Heart left ventricle (tissue), 16 donors: ENCODE measurements around the gene RBMS1. TPM values are rescaled to one million over a fixed set of nuclear protein-coding genes. Genes with fewer than 3 reads are reported as not detected.

Experiments used
- ATAC-seq, 4 donors: fragments of 200-7000 bp; cut with Tn5 transposase; one replicate each; pipeline ENCODE4 v1.9.1; 2020 to 2022; ENCODE audit warnings: moderate library complexity in 4 of 4, mild to moderate bottlenecking in 3 of 4, moderate number of reproducible peaks in 1 of 4
- DNase-seq, 5 donors: peaks; one replicate each; pipeline ENCODE4 v3.0.0-alpha.2; 2020
- H3K27ac ChIP-seq, 12 donors: fragments of 200-600 bp; sonication (generic) in 4 of 12; one replicate each; pipeline versions ENCODE4 v1.5.0 to v1.8.0; 2016 to 2022; ENCODE audit warnings: mild to moderate bottlenecking in 2 of 12
- H3K27me3 ChIP-seq, 9 donors: fragments of 200-600 bp; sonication (generic) in 2 of 9; one replicate each; pipeline versions ENCODE4 v1.5.1 to v1.8.0; 2016 to 2022; ENCODE audit warnings: mild to moderate bottlenecking in 3 of 9
- H3K36me3 ChIP-seq, 9 donors: fragments of 200-600 bp; sonication (generic) in 2 of 9; one replicate each; pipeline versions ENCODE4 v1.5.0 to v1.8.0; 2018 to 2022; ENCODE audit warnings: mild to moderate bottlenecking in 2 of 9
- H3K4me1 ChIP-seq, 12 donors: fragments of 200-600 bp; sonication (generic) in 4 of 12; one replicate each; pipeline versions ENCODE4 v1.5.0 to v1.8.0; 2016 to 2022; ENCODE audit warnings: mild to moderate bottlenecking in 3 of 12
- H3K4me3 ChIP-seq, 12 donors: fragments of 200-600 bp; sonication (generic) in 4 of 12; one replicate each; pipeline versions ENCODE4 v1.5.0 to v1.8.0; 2017 to 2022; ENCODE audit warnings: mild to moderate bottlenecking in 9 of 12, moderate library complexity in 4 of 12
- H3K9me3 ChIP-seq, 12 donors: fragments of 200-600 bp; sonication (generic) in 4 of 12; one replicate each; pipeline versions ENCODE4 v1.5.0 to v1.8.0; 2016 to 2022; ENCODE audit warnings: mild to moderate bottlenecking in 1 of 12
- POLR2A ChIP-seq, 2 donors: fragments of 450-650 bp; IDR thresholded peaks; one replicate each; pipeline ENCODE4 v1.6.1; 2017; ENCODE audit warnings: antibody characterized with exemption in 2 of 2, mild to moderate bottlenecking in 2 of 2, moderate library complexity in 2 of 2
- WGBS, 4 donors: extraction: QIAGEN DNeasy Blood & Tissue Kit in 2 of 4; methylation state at CpG; one replicate each; pipeline versions ENCODE4 v1.1.5 to v1.1.7; 2013 to 2018; 5-methylcytosine and 5-hydroxymethylcytosine counted together
- intact Hi-C, 10 donors: fragments of 100-400 bp; cut with DNase I; formaldehyde crosslinking; loops; one replicate each; pipeline versions ENCODE4 v1.11.1 to v1.14.2; 2022
- polyA plus RNA-seq, 2 donors: library from polyadenylated mRNA; stranded (reverse); fragments of 200-250 nt; gene quantifications; one replicate each; pipeline ENCODE4 v1.2.3, GENCODE V29; 2013
- total RNA-seq, 9 donors: library from RNA; depleted of rRNA in 2 of 9; stranded (reverse); fragments of >200 nt in 2 of 9; fragmentation: NEBNext Ultra II Directional in 3 of 9; extraction: Animal tissue kit (Norgen Biotek cat#: 25700) in 3 of 9; gene quantifications; one replicate each; pipeline versions ENCODE4 v1.1.0 to v1.2.4, GENCODE V29; 2016 to 2023
- TF ChIP-seq, protein P1 (sequence below), 12 donors: fragments of 200-600 bp; sonication (generic) in 4 of 12; IDR thresholded peaks; one replicate each; pipeline versions ENCODE4 v1.5.0 to v1.8.0; 2018 to 2022; ENCODE audit warnings: antibody characterized with exemption in 12 of 12, mild to moderate bottlenecking in 5 of 12
- donor health status: ischemic (EF 13 %, LVEDD 7.1; RV severe dilation, severe dysfunction).
- donor health status: healthy with polysubstance abuse.
- donor health status: DM: no; HTN: yes; CAD: no.
- donor health status: DM: no; HTN: no; CAD: no.
- donor health status: ischemic (EF 25% LVEDD 6.9; RV normal size, moderate dysfunction).
- donor health status: ischemic (EF 25% LVEDD 5.7; RV mildly dilated, moderate dysfunction).
- donor health status: healthy.
- donor health status: DM: yes; HTN: yes; CAD: no.
- donor health status: ischemic (EF 35%, LVEDD 5.7; RV mildly dilated, moderate dysfunction).
- donor health status: nonischemic (EF 11% LVEDD 7.7; RV severe dilation, severe dysfunction).
- donor health status: DM: yes; HTN: yes; CAD: no.
- donor health status: PGD.
- donor health status: ischemic (EF 29% LVEDD 5.4; RV normal size, mild dysfunction).
- donor health status: nonischemic (EF 23%, LVEDD 6.1; RV moderate dilation, normal function).

Gene RBMS1
- total and polyA plus RNA-seq, 11 donors: 32.4 to 102 (median 52.6) TPM

DNA sequence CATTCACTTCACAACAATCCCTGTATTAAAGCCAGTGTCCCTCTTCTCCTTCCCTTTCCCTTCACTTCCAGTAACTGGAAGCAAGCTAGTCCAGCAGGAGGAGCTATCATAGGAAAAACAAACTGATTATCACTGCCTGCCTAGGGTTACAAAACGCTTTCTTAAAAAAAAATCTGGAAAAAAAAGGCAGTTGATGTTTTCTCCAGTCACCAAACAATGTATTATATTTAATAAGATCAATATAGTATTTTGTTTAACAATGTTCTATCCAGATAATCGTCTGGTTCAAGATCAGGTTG is 214.8 kb downstream of the RBMS1 start:
- Histone ChIP-seq H3K27ac (peak overlapping the region in 6 of 12 donors; percentile 28 to 83 (median 41)), H3K27me3 (no peaks in the 10 kb centered on the region), H3K4me1 (peaks cover 0 to 45% (median 15%) of the 10 kb centered on the region in 12 donors), H3K9me3 (no peaks in the 10 kb centered on the region), H3K4me3 (no peak overlapping the region), H3K36me3 (peaks cover 0 to 99% (median 92%) of the 10 kb centered on the region in 9 donors)
- TF ChIP-seq, protein P1, sequence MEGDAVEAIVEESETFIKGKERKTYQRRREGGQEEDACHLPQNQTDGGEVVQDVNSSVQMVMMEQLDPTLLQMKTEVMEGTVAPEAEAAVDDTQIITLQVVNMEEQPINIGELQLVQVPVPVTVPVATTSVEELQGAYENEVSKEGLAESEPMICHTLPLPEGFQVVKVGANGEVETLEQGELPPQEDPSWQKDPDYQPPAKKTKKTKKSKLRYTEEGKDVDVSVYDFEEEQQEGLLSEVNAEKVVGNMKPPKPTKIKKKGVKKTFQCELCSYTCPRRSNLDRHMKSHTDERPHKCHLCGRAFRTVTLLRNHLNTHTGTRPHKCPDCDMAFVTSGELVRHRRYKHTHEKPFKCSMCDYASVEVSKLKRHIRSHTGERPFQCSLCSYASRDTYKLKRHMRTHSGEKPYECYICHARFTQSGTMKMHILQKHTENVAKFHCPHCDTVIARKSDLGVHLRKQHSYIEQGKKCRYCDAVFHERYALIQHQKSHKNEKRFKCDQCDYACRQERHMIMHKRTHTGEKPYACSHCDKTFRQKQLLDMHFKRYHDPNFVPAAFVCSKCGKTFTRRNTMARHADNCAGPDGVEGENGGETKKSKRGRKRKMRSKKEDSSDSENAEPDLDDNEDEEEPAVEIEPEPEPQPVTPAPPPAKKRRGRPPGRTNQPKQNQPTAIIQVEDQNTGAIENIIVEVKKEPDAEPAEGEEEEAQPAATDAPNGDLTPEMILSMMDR (IDR thresholded peaks at IDR 0.05): peak; percentile 18 to 75 (median 52)
- TF ChIP-seq POLR2A (IDR thresholded peaks at IDR 0.05): no peak
- ATAC-seq: peak in 3 of 4 donors; percentile 69 to 74 (median 70)
- intact Hi-C loops: loop anchor here in 3 of 10 donors (5.0 to 10.0 kb wide), 3 partner anchors 126 to 698 kb away; no protein-coding TSS in a partner anchor
- DNase-seq: no peak
- WGBS, 4 donors: 19 to 36% (median 21%) methylated on average over 2 of the region's 2 CpGs

DNA sequence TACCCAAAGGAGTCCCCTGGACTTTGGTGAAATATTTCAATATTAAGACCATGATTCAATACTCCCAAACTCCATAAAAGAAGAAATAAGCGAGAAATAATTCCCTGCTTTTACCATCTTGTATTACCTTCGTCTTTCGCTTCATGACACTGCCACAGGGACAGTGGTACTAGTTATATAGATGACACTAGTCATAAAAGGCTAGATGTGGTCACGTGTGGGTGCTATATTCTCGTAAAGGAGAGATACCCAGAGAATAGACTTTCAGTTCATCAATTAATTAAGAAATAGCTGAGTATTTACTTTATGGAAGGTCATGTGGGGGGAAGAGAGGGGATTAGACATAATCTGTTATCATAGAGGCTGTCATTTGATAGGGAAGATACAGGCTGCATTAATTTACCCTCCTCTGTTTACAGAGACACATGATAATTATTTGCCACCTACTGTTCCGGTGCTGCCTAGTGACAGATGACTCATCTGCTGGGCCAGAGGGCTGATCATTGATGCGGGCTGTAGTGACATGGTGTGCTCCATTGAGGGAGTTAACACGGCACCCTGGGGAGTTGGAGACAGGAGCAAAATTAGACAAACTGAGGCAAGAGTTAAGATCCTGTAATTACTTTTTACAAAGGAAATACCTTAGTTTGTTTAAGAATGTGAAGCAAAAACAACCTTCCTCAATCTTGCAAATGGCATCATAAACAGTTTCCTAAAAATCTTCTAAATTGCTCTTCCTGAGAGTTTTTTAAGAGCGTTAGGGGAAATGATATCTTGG is 215.3 kb downstream of the RBMS1 start:
- TF ChIP-seq POLR2A (IDR thresholded peaks at IDR 0.05): no peak
- TF ChIP-seq, protein P1 (IDR thresholded peaks at IDR 0.05): no peak
- intact Hi-C loops: loop anchor here in 3 of 10 donors (5.0 to 10.0 kb wide), 3 partner anchors 127 to 699 kb away; no protein-coding TSS in a partner anchor
- Histone ChIP-seq H3K27me3 (no peaks in the 10 kb centered on the region), H3K27ac (peak overlapping the region in 6 of 12 donors; percentile 8 to 83 (median 41)), H3K36me3 (peaks cover 0 to 99% (median 92%) of the 10 kb centered on the region in 9 donors), H3K9me3 (no peaks in the 10 kb centered on the region), H3K4me3 (no peak overlapping the region), H3K4me1 (peaks cover 0 to 42% (median 15%) of the 10 kb centered on the region in 12 donors)
- WGBS, 4 donors: 78 to 85% (median 82%) methylated on average over 9 of the region's 9 CpGs
- peak in 3 of 4 donors; percentile 47 to 69 (median 65) for ATAC-seq
- DNase-seq: no peak

DNA sequence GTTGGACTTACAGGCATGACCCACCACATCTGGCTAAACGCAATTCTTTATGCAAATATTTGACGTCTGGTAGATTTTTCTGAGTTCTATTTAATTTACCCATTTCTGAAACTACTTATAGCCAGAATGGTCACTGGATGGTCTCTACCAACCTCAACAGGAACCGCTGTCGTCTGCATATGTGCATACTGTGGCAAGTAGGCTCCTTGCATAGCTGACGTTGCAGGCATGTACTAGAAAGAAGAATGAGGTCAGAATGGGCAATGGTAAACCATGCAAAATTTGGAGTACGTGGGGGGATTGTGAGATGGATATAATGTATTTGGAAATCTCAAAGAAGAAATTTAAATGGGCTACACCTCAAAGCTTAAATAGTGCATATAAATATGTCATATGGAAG is 216.5 kb downstream of the RBMS1 start:
- Histone ChIP-seq H3K27me3 (no peaks in the 10 kb centered on the region), H3K4me3 (no peak overlapping the region), H3K27ac (peak overlapping the region in 1 of 12 donors; percentile 58), H3K36me3 (peaks cover 0 to 99% (median 91%) of the 10 kb centered on the region in 9 donors), H3K9me3 (no peaks in the 10 kb centered on the region), H3K4me1 (peaks cover 0 to 43% (median 15%) of the 10 kb centered on the region in 12 donors)
- no peak for TF ChIP-seq POLR2A (IDR thresholded peaks at IDR 0.05)
- TF ChIP-seq, protein P1 (IDR thresholded peaks at IDR 0.05): no peak
- DNase-seq (no peak), ATAC-seq (no peak)
- intact Hi-C loops: loop anchor here in 3 of 10 donors (5.0 to 10.0 kb wide), 3 partner anchors 128 to 700 kb away; no protein-coding TSS in a partner anchor
- WGBS, 4 donors: 94 to 99% (median 95%) methylated on average over 6 of the region's 6 CpGs

DNA sequence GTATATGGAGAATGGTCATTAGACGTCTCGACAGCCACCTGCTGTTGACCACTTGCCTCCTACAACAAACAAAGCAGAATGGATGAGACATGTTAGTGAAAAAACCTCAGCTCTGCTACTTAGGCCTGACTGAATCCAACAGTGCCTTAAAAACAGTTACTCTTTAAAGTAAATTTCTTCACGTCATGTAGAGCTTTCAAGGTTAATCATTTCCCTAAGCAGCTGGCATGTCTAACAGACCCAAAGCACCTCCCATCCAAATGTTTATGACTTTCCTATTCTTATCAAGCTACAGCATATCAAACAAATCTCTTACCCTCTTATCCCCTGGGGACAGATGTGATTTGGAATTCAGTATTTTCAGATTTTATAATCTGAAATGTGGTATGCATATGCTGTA is 218.0 kb downstream of the RBMS1 start:
- Histone ChIP-seq H3K27ac (no peak overlapping the region), H3K36me3 (peaks cover 0 to 99% (median 76%) of the 10 kb centered on the region in 9 donors), H3K4me3 (no peak overlapping the region), H3K4me1 (peaks cover 0 to 46% (median 22%) of the 10 kb centered on the region in 12 donors), H3K9me3 (no peaks in the 10 kb centered on the region), H3K27me3 (no peaks in the 10 kb centered on the region)
- TF ChIP-seq, protein P1 (IDR thresholded peaks at IDR 0.05): no peak
- TF ChIP-seq POLR2A (IDR thresholded peaks at IDR 0.05): no peak
- WGBS, 4 donors: 71 to 85% (median 81%) methylated on average over 3 of the region's 3 CpGs
- DNase-seq: no peak
- ATAC-seq: no peak
- intact Hi-C loops: loop anchor here in 3 of 10 donors (5.0 to 10.0 kb wide), 3 partner anchors 129 to 702 kb away; no protein-coding TSS in a partner anchor
